Neural cell (in vitro differentiated cells): ENCODE measurements around the gene FOXO6. TPM values are rescaled to one million over a fixed set of nuclear protein-coding genes. Genes with fewer than 3 reads are reported as not detected.

ENCODE experiments used
- H2AFZ ChIP-seq: fragments of 200-600, 300-800 bp; sonication (generic), shearing (Covaris generic); 2 replicates; pipeline ENCODE4 v1.6.0; 2014; ENCODE audit warnings: low read depth, mild to moderate bottlenecking, antibody characterized with exemption, low read length, moderate library complexity
- H3F3A ChIP-seq: fragments of 200-600 bp; shearing (Covaris generic); 2 replicates; pipeline ENCODE4 v1.6.1; 2016; ENCODE audit warnings: mild to moderate bottlenecking, moderate library complexity, mixed read lengths, antibody characterized with exemption, low read length; ENCODE audit not compliant: insufficient read depth, poor library complexity, severe bottlenecking
- H3K27ac ChIP-seq: fragments of 200-600, 300-800 bp; sonication (generic), shearing (Covaris generic); 2 replicates; pipeline ENCODE4 v1.5.1; 2014; ENCODE audit warnings: mild to moderate bottlenecking, low read length, moderate library complexity
- H3K27me3 ChIP-seq: fragments of 300-800, 200-600 bp; sonication (generic), shearing (Covaris generic); 2 replicates; pipeline ENCODE4 v1.6.0; 2014; ENCODE audit warnings: mild to moderate bottlenecking, low read depth, low read length, moderate library complexity; ENCODE audit not compliant: insufficient read depth
- H3K36me3 ChIP-seq: fragments of 300-800, 200-600 bp; sonication (generic), shearing (Covaris generic); 2 replicates; pipeline ENCODE4 v1.5.1; 2014; ENCODE audit warnings: mild to moderate bottlenecking, antibody characterized with exemption, low read length, moderate library complexity; ENCODE audit not compliant: insufficient read depth
- H3K4me2 ChIP-seq: fragments of 300-800, 200-600 bp; sonication (generic), shearing (Covaris generic); 2 replicates; pipeline ENCODE4 v1.6.0; 2014; ENCODE audit warnings: mild to moderate bottlenecking, low read length
- H3K4me3 ChIP-seq: fragments of 300-800, 200-600 bp; sonication (generic), shearing (Covaris generic); 2 replicates; pipeline ENCODE4 v1.5.1; 2014; ENCODE audit warnings: mild to moderate bottlenecking, low read length, moderate library complexity
- H3K79me2 ChIP-seq: fragments of 200-600 bp; shearing (Covaris generic); replicated peaks from 2 replicates; pipeline ENCODE4 v1.6.0; 2014; ENCODE audit warnings: mild to moderate bottlenecking, low read length, moderate library complexity; ENCODE audit not compliant: insufficient read depth
- H3K9ac ChIP-seq: fragments of 300-800, 200-600 bp; sonication (generic), shearing (Covaris generic); 2 replicates; pipeline ENCODE4 v1.6.1; 2016; ENCODE audit warnings: mild to moderate bottlenecking, low read length, mixed read lengths
- H3K9me2 ChIP-seq: fragments of 200-600 bp; shearing (Covaris generic); 2 replicates; pipeline ENCODE4 v1.6.1; 2016; ENCODE audit warnings: mild to moderate bottlenecking, low read length, mixed read lengths; ENCODE audit not compliant: insufficient read depth
- H3K9me3 ChIP-seq: fragments of 200-600, 300-800 bp; sonication (generic), shearing (Covaris generic); 2 replicates; pipeline ENCODE4 v1.6.1; 2016; ENCODE audit warnings: mild to moderate bottlenecking, mixed run types, low read length, moderate library complexity, mixed read lengths
- H4K20me1 ChIP-seq: fragments of 200-600 bp; shearing (Covaris generic); 2 replicates; pipeline ENCODE4 v1.6.1; 2016; ENCODE audit warnings: mild to moderate bottlenecking, mixed run types; ENCODE audit not compliant: insufficient read depth
- EP300 ChIP-seq: fragments of 450-650 bp; conservative IDR thresholded peaks from 2 replicates; pipeline ENCODE4 v1.6.1; 2014; ENCODE audit warnings: antibody characterized with exemption, mild to moderate bottlenecking, moderate library complexity; ENCODE audit not compliant: poor library complexity, severe bottlenecking
- EZH2 ChIP-seq: fragments of 200-600, 300-800 bp; shearing (Covaris generic), sonication (generic); IDR thresholded peaks from 2 replicates; pipeline ENCODE4 v1.6.1; 2014; ENCODE audit warnings: antibody characterized with exemption, low read length, borderline replicate concordance, mild to moderate bottlenecking; ENCODE audit not compliant: insufficient read depth, poor library complexity, severe bottlenecking
- MXI1 ChIP-seq: fragments of 450-650 bp; conservative IDR thresholded peaks from 2 replicates; pipeline ENCODE4 v1.6.1; 2014; ENCODE audit warnings: antibody characterized with exemption, mild to moderate bottlenecking; ENCODE audit not compliant: poor library complexity, severe bottlenecking
- POLR2AphosphoS5 ChIP-seq: IDR thresholded peaks from 2 replicates; pipeline ENCODE4 v1.6.1; 2012
- RAD21 ChIP-seq: fragments of 450-650 bp; conservative IDR thresholded peaks from 2 replicates; pipeline ENCODE4 v1.6.1; 2014; ENCODE audit warnings: antibody characterized with exemption, mild to moderate bottlenecking, moderate library complexity
- SMC3 ChIP-seq: fragments of 450-650 bp; conservative IDR thresholded peaks from 2 replicates; pipeline ENCODE4 v1.6.1; 2014; ENCODE audit warnings: antibody characterized with exemption, mild to moderate bottlenecking, moderate library complexity; ENCODE audit not compliant: poor library complexity
- TAF1 ChIP-seq: IDR thresholded peaks from 2 replicates; pipeline ENCODE4 v1.6.1; 2012; ENCODE audit warnings: low read depth
- polyA plus RNA-seq: library from polyadenylated mRNA; depleted of rRNA; stranded (reverse); fragments of >200 nt; gene quantifications from 2 replicates; pipeline ENCODE4 v1.2.3, GENCODE V29; 2014
- TF ChIP-seq, protein P1 (sequence below): IDR thresholded peaks from 2 replicates; pipeline ENCODE4 v1.6.1; 2012; ENCODE audit warnings: borderline replicate concordance
- TF ChIP-seq, protein P2 (sequence below): fragments of 450-650 bp; IDR thresholded peaks from 2 replicates; pipeline ENCODE4 v1.5.1; 2014; ENCODE audit warnings: antibody characterized with exemption, mild to moderate bottlenecking, moderate library complexity; ENCODE audit not compliant: poor library complexity, severe bottlenecking

The FOXO6 gene
- polyA plus RNA-seq, 1 donor from 2014 or later, result 0.59 TPM

DNA sequence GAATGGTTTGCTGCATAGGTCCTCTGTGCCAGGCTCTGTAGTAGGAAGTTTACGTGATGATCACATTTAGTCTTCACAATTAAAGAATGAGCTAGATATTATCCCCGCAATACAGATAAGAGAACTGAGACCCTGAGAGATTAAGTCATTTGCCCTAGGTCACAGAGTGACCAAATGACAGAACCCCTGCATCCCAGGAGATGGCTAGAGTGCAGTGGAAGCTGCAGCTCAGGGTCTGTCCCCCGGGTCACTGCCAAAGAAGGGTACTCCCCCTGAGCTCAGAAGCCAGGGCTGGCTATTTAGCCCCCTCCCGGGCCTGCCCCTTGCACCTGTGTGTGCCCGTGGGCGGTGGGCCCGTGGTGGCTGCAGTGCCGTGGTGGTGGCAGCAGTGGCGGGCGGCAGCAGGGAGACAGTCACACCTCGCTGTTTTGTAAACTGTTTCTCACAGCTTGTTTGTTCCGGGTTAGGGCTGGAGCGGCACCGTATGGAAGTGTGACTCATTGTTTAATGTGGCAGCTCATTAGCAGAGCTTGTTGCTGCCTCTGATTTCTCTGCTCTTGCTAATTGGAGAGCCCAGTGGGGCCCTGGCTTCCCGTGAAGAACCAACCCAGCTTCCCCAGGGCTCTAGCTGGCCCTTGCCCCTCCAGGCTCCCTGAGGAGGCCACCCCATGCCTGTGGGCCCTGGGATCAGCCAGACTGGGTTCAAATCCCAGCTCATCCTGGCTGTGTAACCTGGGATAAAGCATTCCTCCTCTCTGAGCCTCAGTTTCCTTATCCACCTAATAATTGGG, 19.3 kb upstream of the FOXO6 start:
- H3K27ac ChIP-seq, result no peak overlapping the region
- no peak overlapping the region for H3K4me2 ChIP-seq
- no peaks in the 10 kb centered on the region for H3K9me2 ChIP-seq
- H2AFZ ChIP-seq, result no peak overlapping the region
- H3K9me3 ChIP-seq, result peaks cover 5% of the 10 kb centered on the region
- H4K20me1 ChIP-seq, result no peaks in the 10 kb centered on the region
- no peak overlapping the region for H3K9ac ChIP-seq
- H3K79me2 ChIP-seq, result no peaks in the 10 kb centered on the region
- no peaks in the 10 kb centered on the region for H3K27me3 ChIP-seq
- H3K4me3 ChIP-seq, result no peak overlapping the region
- H3F3A ChIP-seq, result no peaks in the 10 kb centered on the region
- TF ChIP-seq MXI1 (no peak), RAD21 (no peak), POLR2AphosphoS5 (no peak), EZH2 (no peak), TAF1 (no peak), EP300 (no peak), SMC3 (no peak)
- TF ChIP-seq, protein P1, sequence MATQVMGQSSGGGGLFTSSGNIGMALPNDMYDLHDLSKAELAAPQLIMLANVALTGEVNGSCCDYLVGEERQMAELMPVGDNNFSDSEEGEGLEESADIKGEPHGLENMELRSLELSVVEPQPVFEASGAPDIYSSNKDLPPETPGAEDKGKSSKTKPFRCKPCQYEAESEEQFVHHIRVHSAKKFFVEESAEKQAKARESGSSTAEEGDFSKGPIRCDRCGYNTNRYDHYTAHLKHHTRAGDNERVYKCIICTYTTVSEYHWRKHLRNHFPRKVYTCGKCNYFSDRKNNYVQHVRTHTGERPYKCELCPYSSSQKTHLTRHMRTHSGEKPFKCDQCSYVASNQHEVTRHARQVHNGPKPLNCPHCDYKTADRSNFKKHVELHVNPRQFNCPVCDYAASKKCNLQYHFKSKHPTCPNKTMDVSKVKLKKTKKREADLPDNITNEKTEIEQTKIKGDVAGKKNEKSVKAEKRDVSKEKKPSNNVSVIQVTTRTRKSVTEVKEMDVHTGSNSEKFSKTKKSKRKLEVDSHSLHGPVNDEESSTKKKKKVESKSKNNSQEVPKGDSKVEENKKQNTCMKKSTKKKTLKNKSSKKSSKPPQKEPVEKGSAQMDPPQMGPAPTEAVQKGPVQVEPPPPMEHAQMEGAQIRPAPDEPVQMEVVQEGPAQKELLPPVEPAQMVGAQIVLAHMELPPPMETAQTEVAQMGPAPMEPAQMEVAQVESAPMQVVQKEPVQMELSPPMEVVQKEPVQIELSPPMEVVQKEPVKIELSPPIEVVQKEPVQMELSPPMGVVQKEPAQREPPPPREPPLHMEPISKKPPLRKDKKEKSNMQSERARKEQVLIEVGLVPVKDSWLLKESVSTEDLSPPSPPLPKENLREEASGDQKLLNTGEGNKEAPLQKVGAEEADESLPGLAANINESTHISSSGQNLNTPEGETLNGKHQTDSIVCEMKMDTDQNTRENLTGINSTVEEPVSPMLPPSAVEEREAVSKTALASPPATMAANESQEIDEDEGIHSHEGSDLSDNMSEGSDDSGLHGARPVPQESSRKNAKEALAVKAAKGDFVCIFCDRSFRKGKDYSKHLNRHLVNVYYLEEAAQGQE, result no peak
- TF ChIP-seq, protein P2, sequence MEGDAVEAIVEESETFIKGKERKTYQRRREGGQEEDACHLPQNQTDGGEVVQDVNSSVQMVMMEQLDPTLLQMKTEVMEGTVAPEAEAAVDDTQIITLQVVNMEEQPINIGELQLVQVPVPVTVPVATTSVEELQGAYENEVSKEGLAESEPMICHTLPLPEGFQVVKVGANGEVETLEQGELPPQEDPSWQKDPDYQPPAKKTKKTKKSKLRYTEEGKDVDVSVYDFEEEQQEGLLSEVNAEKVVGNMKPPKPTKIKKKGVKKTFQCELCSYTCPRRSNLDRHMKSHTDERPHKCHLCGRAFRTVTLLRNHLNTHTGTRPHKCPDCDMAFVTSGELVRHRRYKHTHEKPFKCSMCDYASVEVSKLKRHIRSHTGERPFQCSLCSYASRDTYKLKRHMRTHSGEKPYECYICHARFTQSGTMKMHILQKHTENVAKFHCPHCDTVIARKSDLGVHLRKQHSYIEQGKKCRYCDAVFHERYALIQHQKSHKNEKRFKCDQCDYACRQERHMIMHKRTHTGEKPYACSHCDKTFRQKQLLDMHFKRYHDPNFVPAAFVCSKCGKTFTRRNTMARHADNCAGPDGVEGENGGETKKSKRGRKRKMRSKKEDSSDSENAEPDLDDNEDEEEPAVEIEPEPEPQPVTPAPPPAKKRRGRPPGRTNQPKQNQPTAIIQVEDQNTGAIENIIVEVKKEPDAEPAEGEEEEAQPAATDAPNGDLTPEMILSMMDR, result no peak
- H3K36me3 ChIP-seq, result no peaks in the 10 kb centered on the region

DNA sequence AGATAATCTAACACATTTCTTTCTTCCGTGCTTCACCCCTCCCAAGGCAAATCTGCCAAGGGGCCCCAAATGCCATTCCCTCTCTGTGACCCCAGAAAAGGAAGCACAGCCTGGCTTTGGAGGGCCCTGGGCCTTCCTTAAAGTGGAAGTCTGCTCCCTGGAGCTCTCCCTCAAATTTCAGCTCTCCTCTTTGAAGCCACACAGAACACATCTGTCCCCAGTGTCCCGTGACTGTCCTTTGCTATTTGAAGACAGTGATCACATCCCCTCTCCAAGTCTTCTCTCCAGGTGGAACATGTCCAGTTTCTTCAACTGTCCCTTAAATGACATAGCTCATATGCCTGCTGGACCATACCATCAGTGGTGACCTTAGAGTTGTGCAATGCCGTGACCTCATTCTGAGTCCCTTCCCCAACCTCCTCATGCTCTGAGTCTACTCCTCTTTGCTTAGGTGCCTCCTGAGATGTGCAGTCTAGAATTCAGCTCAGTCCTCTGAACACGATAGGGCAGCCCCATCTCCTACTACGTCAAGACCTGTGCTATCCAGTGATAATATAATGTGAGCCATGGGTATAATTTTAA, 18.4 kb upstream of the FOXO6 start:
- Histone ChIP-seq H3K9ac (no peak overlapping the region), H3K27ac (no peak overlapping the region), H3K4me3 (no peak overlapping the region), H3K79me2 (no peaks in the 10 kb centered on the region), H3K4me2 (no peak overlapping the region), H3K36me3 (no peaks in the 10 kb centered on the region), H3K9me2 (no peaks in the 10 kb centered on the region), H3F3A (no peaks in the 10 kb centered on the region), H2AFZ (no peak overlapping the region), H3K9me3 (peaks cover 5% of the 10 kb centered on the region), H3K27me3 (no peaks in the 10 kb centered on the region), H4K20me1 (no peaks in the 10 kb centered on the region)
- TF ChIP-seq, protein P1, result no peak
- TF ChIP-seq TAF1 (no peak), MXI1 (no peak), RAD21 (no peak), EP300 (no peak), EZH2 (no peak)
